Forelimb muscle (tissue), 1 donor: ENCODE results near the gene SLC6A3. TPM values are rescaled to one million over a fixed set of nuclear protein-coding genes. Genes with fewer than 3 reads are reported as not detected.
"Not testable (repeated sequence)": the region's sequence is repeated elsewhere in the genome, so short reads cannot be mapped to it uniquely, and the experiment has no call there.

Source experiments
- DNase-seq: peaks from one replicate; pipeline ENCODE4 v3.0.0-alpha.2; 2013; ENCODE audit warnings: low read depth
- polyA plus RNA-seq: library from polyadenylated mRNA; unstranded; fragments of 120-200 nt; gene quantifications from one replicate; pipeline ENCODE4 v1.2.1, GENCODE V29; 2013; ENCODE audit not compliant: insufficient read length

SLC6A3 gene
- polyA plus RNA-seq, 1 donor, result not detected

- DNase-seq, result not testable (repeated sequence)
These were observed 22.7 kb downstream of the SLC6A3 start for GRCh38 chr5:1422522-1422921.

GRCh38 chr5:1421521-1422341, 23.5 kb downstream of the SLC6A3 start:
- no peak for DNase-seq

- DNase-seq, result no peak
These were observed 24.7 kb downstream of the SLC6A3 start for GRCh38 chr5:1420211-1421195.

GRCh38 chr5:1419476-1420210, 25.6 kb downstream of the SLC6A3 start:
- DNase-seq, result no peak

- DNase-seq, result no peak
These were observed 26.3 kb downstream of the SLC6A3 start for GRCh38 chr5:1418921-1419280.

- DNase-seq, result no peak
These were observed 26.9 kb downstream of the SLC6A3 start for GRCh38 chr5:1418238-1418920.

- DNase-seq, result no peak
These were observed 27.5 kb downstream of the SLC6A3 start for GRCh38 chr5:1417586-1418225.

- DNase-seq, result no peak
These were observed 28.3 kb downstream of the SLC6A3 start for GRCh38 chr5:1416856-1417469.

GRCh38 chr5:1415626-1416360, 29.4 kb downstream of the SLC6A3 start:
- no peak for DNase-seq

- DNase-seq, result no peak
These were observed 30.2 kb downstream of the SLC6A3 start for GRCh38 chr5:1415059-1415425.

GRCh38 chr5:1414311-1415058, 30.8 kb downstream of the SLC6A3 start:
- no peak for DNase-seq

- DNase-seq, result no peak
These were observed 31.5 kb downstream of the SLC6A3 start for GRCh38 chr5:1413611-1414241.

GRCh38 chr5:1413211-1413610, 32.0 kb downstream of the SLC6A3 start:
- DNase-seq, result no peak

- DNase-seq, result no peak
These were observed 32.6 kb downstream of the SLC6A3 start for GRCh38 chr5:1412621-1413020.

GRCh38 chr5:1412163-1412562, 33.1 kb downstream of the SLC6A3 start:
- no peak for DNase-seq

GRCh38 chr5:1411099-1411498, 34.1 kb downstream of the SLC6A3 start:
- no peak for DNase-seq

- no peak for DNase-seq
These were observed 34.9 kb downstream of the SLC6A3 start for GRCh38 chr5:1410156-1411014.
